ENCODE results near the gene MBIP.

MBIP gene

DNA sequence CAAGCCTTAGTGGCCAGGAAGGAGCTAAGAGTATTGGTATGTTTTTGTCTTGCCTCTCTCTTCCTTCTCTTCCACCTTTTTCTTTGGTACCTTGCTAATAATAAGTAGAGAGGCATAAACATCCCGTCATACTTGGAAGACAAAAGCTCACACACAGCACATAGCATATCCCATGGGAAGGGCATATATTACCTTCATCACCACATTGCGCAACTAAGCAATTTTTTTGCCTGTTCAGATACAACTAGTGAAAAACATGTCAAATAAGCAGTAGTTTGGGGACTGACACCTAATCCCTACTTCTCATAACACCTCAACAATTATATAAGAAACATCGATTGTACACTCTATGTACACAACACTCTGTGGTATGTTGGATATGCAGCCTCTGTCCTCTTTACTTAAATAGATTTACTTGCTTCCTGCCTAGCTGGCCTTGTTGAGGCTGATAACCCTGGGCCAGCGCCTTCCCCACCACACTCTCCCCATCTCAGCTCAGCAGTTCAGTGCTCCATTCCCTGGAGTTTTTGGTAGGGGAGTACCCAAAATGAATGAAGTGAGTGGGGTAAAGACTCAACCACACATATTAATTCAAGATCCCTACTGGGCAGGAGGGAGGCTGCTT lies 35.4 kb downstream of the MBIP start:
- no peak overlapping the region for H3K4me3 ChIP-seq (ENCODE audit: low read length)
- H3K4me1 ChIP-seq (ENCODE audit: control insufficient read depth, low read depth, low read length) = no peaks in the 10 kb centered on the region
- H3K4me2 ChIP-seq (ENCODE audit: low read length) = no peak overlapping the region
- no peaks in the 10 kb centered on the region for H3K79me2 ChIP-seq (ENCODE audit: control insufficient read depth, insufficient read depth, low read length)
- DNase-seq = no peak
- no peak overlapping the region for H3K27ac ChIP-seq (ENCODE audit: low read depth, low read length)
- H3K36me3 ChIP-seq (ENCODE audit: control insufficient read depth, insufficient read depth, low read length) = no peaks in the 10 kb centered on the region
- H2BK120ac ChIP-seq (ENCODE audit: low read depth, low read length) = no peak overlapping the region
- no peak overlapping the region for H3K9ac ChIP-seq (ENCODE audit: low read length)
- no peak overlapping the region for H4K8ac ChIP-seq (ENCODE audit: low read depth, low read length)
- H3K23ac ChIP-seq (ENCODE audit: low read length) = no peak overlapping the region
- H3K4ac ChIP-seq (ENCODE audit: low read depth, low read length) = no peak overlapping the region
- WGBS (ENCODE audit: extremely low coverage, insufficient coverage, low lambda C conversion rate) = no CpG with 5 or more reads among the region's 4 CpGs
- no peak overlapping the region for H4K5ac ChIP-seq (ENCODE audit: low read length)
- no peak overlapping the region for H3K18ac ChIP-seq (ENCODE audit: low read length)
- no peak overlapping the region for H2BK15ac ChIP-seq (replicated peaks; ENCODE audit: low read depth)
- no peaks in the 10 kb centered on the region for H3K27me3 ChIP-seq (ENCODE audit: insufficient read depth, low read length, poor library complexity)
- no peaks in the 10 kb centered on the region for H3K79me1 ChIP-seq (ENCODE audit: low read length)
- no peak overlapping the region for H2AK5ac ChIP-seq (ENCODE audit: low read length)
- H3K56ac ChIP-seq (ENCODE audit: low read length) = no peak overlapping the region
- H2BK5ac ChIP-seq (ENCODE audit: low read length) = no peak overlapping the region

DNA sequence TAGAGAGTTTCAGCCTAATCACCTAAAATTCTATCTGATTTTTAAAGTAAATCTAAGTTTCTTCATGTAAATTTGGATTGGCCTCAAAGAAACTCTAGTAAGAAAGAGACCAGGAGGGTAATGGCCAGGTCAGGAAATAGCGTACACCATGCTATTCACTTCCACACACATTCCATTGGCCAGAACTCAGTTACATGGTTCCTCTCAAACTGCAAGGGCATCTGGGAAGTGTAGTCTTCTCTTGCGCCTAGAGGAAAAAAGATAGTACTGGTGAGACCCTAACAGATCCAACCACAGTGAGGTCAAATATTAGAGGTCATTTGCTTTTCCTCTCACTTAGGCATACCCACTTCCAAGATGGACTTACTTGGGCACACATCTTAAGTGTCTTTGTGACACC lies 39.1 kb downstream of the MBIP start:
- H3K36me3 ChIP-seq (ENCODE audit: control insufficient read depth, insufficient read depth, low read length) = no peaks in the 10 kb centered on the region
- H2BK15ac ChIP-seq (replicated peaks; ENCODE audit: low read depth) = no peak overlapping the region
- no peak overlapping the region for H2BK5ac ChIP-seq (ENCODE audit: low read length)
- no peaks in the 10 kb centered on the region for H3K4me1 ChIP-seq (ENCODE audit: control insufficient read depth, low read depth, low read length)
- H3K9ac ChIP-seq (ENCODE audit: low read length) = no peak overlapping the region
- H3K56ac ChIP-seq (ENCODE audit: low read length) = no peak overlapping the region
- H2BK120ac ChIP-seq (ENCODE audit: low read depth, low read length) = no peak overlapping the region
- WGBS (ENCODE audit: extremely low coverage, insufficient coverage, low lambda C conversion rate) = no CpG with 5 or more reads among the region's 2 CpGs
- no peaks in the 10 kb centered on the region for H3K79me2 ChIP-seq (ENCODE audit: control insufficient read depth, insufficient read depth, low read length)
- no peak overlapping the region for H3K27ac ChIP-seq (ENCODE audit: low read depth, low read length)
- no peaks in the 10 kb centered on the region for H3K27me3 ChIP-seq (ENCODE audit: insufficient read depth, low read length, poor library complexity)
- H3K4me3 ChIP-seq (ENCODE audit: low read length) = no peak overlapping the region
- no peak overlapping the region for H4K8ac ChIP-seq (ENCODE audit: low read depth, low read length)
- H4K5ac ChIP-seq (ENCODE audit: low read length) = no peak overlapping the region
- H3K4me2 ChIP-seq (ENCODE audit: low read length) = no peak overlapping the region
- no peak overlapping the region for H3K4ac ChIP-seq (ENCODE audit: low read depth, low read length)
- H3K23ac ChIP-seq (ENCODE audit: low read length) = no peak overlapping the region
- no peaks in the 10 kb centered on the region for H3K79me1 ChIP-seq (ENCODE audit: low read length)
- DNase-seq = peak; percentile 76
- H3K18ac ChIP-seq (ENCODE audit: low read length) = no peak overlapping the region
- no peak overlapping the region for H2AK5ac ChIP-seq (ENCODE audit: low read length)

DNA sequence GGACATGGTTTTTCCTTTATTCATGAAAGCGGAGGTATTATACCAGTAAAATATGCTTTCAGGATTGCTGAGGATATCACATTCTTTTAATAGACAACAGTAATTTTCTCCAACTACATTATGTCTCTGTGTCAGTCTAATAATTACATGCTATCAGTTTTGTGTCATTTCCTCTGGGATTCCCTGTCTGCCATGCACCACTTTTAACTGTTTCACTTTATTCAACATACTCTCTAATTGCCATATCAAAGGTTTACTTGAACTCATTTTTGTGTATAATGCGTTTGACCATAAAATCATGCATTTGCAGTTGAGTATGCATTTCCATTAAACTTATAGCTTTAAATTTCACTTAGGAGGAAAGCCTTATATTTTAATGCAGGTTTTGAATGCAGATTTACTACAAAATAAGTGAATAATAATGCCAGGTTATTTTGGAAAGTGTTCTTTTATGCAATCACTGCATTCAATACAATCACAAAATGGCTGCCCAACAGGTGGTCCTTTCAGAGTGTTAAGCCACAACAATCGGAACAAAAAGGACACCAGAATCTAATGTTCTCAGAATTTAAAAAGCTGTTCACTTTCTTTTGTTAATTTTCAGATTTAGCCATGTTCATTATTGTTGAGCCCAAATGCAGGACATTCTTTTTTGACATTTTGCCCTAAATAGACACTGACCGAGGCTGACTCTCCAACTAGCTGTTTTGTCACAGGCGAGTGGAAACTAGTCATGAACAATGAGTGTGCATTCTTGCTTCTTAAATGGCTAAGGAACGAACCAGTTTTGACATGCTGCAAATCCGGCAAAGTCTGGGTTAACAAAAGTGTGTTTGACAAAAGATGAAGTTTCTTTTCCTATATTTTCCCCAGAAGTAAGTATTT lies 40.9 kb downstream of the MBIP start:
- Histone ChIP-seq H2AK5ac (ENCODE audit: low read length) (no peak overlapping the region), H3K79me1 (ENCODE audit: low read length) (no peaks in the 10 kb centered on the region), H3K27ac (ENCODE audit: low read depth, low read length) (no peak overlapping the region), H3K27me3 (ENCODE audit: insufficient read depth, low read length, poor library complexity) (no peaks in the 10 kb centered on the region), H4K5ac (ENCODE audit: low read length) (no peak overlapping the region), H3K36me3 (ENCODE audit: control insufficient read depth, insufficient read depth, low read length) (no peaks in the 10 kb centered on the region), H3K4me3 (ENCODE audit: low read length) (no peak overlapping the region), H3K56ac (ENCODE audit: low read length) (no peak overlapping the region), H2BK15ac (replicated peaks; ENCODE audit: low read depth) (no peak overlapping the region), H3K23ac (ENCODE audit: low read length) (no peak overlapping the region), H3K18ac (ENCODE audit: low read length) (no peak overlapping the region), H4K8ac (ENCODE audit: low read depth, low read length) (no peak overlapping the region), H3K9ac (ENCODE audit: low read length) (no peak overlapping the region), H3K4me1 (ENCODE audit: control insufficient read depth, low read depth, low read length) (no peaks in the 10 kb centered on the region), H3K79me2 (ENCODE audit: control insufficient read depth, insufficient read depth, low read length) (no peaks in the 10 kb centered on the region), H3K4me2 (ENCODE audit: low read length) (no peak overlapping the region), H3K4ac (ENCODE audit: low read depth, low read length) (no peak overlapping the region), H2BK120ac (ENCODE audit: low read depth, low read length) (no peak overlapping the region), H2BK5ac (ENCODE audit: low read length) (no peak overlapping the region)
- DNase-seq = peak; percentile 19
- no CpG with 5 or more reads among the region's 7 CpGs for WGBS (ENCODE audit: extremely low coverage, insufficient coverage, low lambda C conversion rate)

DNA sequence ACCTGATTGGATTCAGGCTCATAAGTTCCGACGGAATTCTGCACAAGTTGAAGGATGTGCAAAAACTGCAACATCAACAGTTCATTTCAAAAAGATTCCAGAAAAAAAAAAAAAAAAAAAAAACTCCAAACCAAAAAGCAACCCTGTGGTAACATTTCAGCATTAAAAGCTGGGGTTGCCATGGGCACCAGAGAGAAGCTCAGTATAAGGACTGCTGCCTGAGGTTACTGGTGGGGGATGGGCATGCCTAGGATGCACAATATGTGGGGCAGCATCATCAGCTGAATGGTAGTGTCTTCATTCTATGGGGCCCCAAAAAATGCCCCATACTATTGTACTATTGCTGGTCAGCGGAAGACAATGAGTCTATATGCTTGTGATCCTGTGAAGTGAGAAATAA lies 44.7 kb downstream of the MBIP start:
- H3K27me3 ChIP-seq (ENCODE audit: insufficient read depth, low read length, poor library complexity) = no peaks in the 10 kb centered on the region

DNA sequence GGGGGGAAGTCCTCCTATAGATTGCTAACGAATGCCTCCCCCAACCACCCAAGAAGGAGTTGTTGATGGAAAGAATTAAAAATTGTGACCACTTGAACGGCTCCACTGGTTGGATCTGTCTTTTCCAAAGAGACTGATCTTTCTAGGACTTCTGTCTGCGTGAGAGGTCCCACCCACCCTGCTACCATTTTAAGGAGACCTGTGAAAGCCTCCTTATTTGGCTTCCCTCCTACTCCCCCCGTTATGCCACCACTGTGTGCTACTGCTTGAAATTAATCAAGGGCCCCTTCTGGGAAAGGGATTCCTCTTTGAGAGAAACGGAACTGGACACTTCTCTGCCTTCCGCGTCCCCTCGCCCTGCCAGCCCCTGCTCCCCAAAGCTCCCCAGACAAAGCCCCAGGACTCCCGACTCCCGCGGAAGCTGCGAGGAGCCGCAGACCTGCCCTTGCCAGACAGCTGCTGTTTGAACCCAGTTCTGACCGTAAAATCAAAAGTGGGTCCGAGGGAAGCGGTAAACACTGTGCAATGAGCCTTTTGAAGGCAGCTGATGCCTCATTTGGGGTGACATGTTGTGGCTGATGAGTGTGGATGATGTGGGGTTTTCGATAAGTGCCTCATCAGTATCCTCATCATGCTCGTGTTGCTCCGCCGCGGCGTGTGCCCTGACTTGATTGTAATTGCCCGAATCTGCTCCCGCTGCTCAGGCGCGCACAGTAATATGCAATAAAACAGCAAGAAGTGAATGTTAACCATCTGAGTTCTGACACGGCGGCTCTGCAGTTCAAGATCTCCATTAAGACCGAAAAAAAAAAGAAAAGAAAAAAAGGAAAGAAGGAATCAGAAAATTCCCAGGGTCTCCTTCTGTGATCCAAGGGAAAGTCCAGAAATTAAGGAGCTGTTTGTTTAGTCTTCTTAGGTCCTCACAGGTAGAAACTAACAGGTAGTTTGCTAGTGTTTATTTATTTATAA lies 48.2 kb downstream of the MBIP start:
- Histone ChIP-seq H2AK5ac (ENCODE audit: low read length) (no peak overlapping the region), H2BK5ac (ENCODE audit: low read length) (no peak overlapping the region), H3K23ac (ENCODE audit: low read length) (no peak overlapping the region), H3K4me1 (ENCODE audit: control insufficient read depth, low read depth, low read length) (peaks cover 4% of the 10 kb centered on the region), H3K56ac (ENCODE audit: low read length) (peak overlapping the region; percentile 52), H3K4me3 (ENCODE audit: low read length) (no peak overlapping the region), H2BK15ac (replicated peaks; ENCODE audit: low read depth) (no peak overlapping the region), H3K79me2 (ENCODE audit: control insufficient read depth, insufficient read depth, low read length) (no peaks in the 10 kb centered on the region), H3K27me3 (ENCODE audit: insufficient read depth, low read length, poor library complexity) (no peaks in the 10 kb centered on the region), H3K79me1 (ENCODE audit: low read length) (no peaks in the 10 kb centered on the region), H3K27ac (ENCODE audit: low read depth, low read length) (no peak overlapping the region), H3K4me2 (ENCODE audit: low read length) (peak overlapping the region; percentile 63), H3K9ac (ENCODE audit: low read length) (peak overlapping the region; percentile 4), H3K36me3 (ENCODE audit: control insufficient read depth, insufficient read depth, low read length) (no peaks in the 10 kb centered on the region), H4K5ac (ENCODE audit: low read length) (no peak overlapping the region), H2BK120ac (ENCODE audit: low read depth, low read length) (no peak overlapping the region), H4K8ac (ENCODE audit: low read depth, low read length) (no peak overlapping the region), H3K4ac (ENCODE audit: low read depth, low read length) (no peak overlapping the region), H3K18ac (ENCODE audit: low read length) (no peak overlapping the region)
- DNase-seq = no peak
- WGBS (ENCODE audit: extremely low coverage, insufficient coverage, low lambda C conversion rate) = no CpG with 5 or more reads among the region's 29 CpGs

More for the DNA sequence above, 44.7 kb downstream of the MBIP start:
- H3K23ac ChIP-seq (ENCODE audit: low read length) = no peak overlapping the region
- no peak overlapping the region for H3K27ac ChIP-seq (ENCODE audit: low read depth, low read length)
- no peak overlapping the region for H4K5ac ChIP-seq (ENCODE audit: low read length)
- H3K18ac ChIP-seq (ENCODE audit: low read length) = no peak overlapping the region
- WGBS (ENCODE audit: extremely low coverage, insufficient coverage, low lambda C conversion rate) = no CpG with 5 or more reads among the region's 3 CpGs
- H4K8ac ChIP-seq (ENCODE audit: low read depth, low read length) = no peak overlapping the region
- no peak overlapping the region for H3K4ac ChIP-seq (ENCODE audit: low read depth, low read length)
- H3K4me3 ChIP-seq (ENCODE audit: low read length) = no peak overlapping the region
- H3K36me3 ChIP-seq (ENCODE audit: control insufficient read depth, insufficient read depth, low read length) = no peaks in the 10 kb centered on the region
- no peak overlapping the region for H2AK5ac ChIP-seq (ENCODE audit: low read length)
- peak; percentile 16 for DNase-seq
- no peak overlapping the region for H2BK120ac ChIP-seq (ENCODE audit: low read depth, low read length)
- no peaks in the 10 kb centered on the region for H3K79me1 ChIP-seq (ENCODE audit: low read length)
- no peak overlapping the region for H3K4me2 ChIP-seq (ENCODE audit: low read length)
- no peak overlapping the region for H3K56ac ChIP-seq (ENCODE audit: low read length)
- no peaks in the 10 kb centered on the region for H3K79me2 ChIP-seq (ENCODE audit: control insufficient read depth, insufficient read depth, low read length)
- no peak overlapping the region for H2BK15ac ChIP-seq (replicated peaks; ENCODE audit: low read depth)
- H3K4me1 ChIP-seq (ENCODE audit: control insufficient read depth, low read depth, low read length) = no peaks in the 10 kb centered on the region
- no peak overlapping the region for H2BK5ac ChIP-seq (ENCODE audit: low read length)
- no peak overlapping the region for H3K9ac ChIP-seq (ENCODE audit: low read length)

Measured in mesendoderm (in vitro differentiated cells).